Vagina (tissue), 2 donors: ENCODE data around the gene LDLRAD4. TPM values are rescaled to one million over a fixed set of nuclear protein-coding genes. Genes with fewer than 3 reads are reported as not detected.
A peak's percentile ranks its signal among the peaks of the same experiment; 100 is the strongest.

Experiments
- DNase-seq, 2 donors: peaks; one replicate each; pipeline ENCODE4 v3.0.0-alpha.2; 2017; ENCODE audit errors: extremely low spot score in 2 of 2
- H3K27ac ChIP-seq: fragments of 200-600 bp; sonication (generic); one replicate; pipeline ENCODE4 v1.5.1; 2019
- H3K27me3 ChIP-seq: fragments of 200-600 bp; sonication (generic); one replicate; pipeline ENCODE4 v1.5.1; 2019
- H3K36me3 ChIP-seq, 2 donors: fragments of 200-600 bp; sonication (generic); one replicate each; pipeline ENCODE4 v1.5.1; 2017 to 2019
- H3K4me1 ChIP-seq: fragments of 200-600 bp; sonication (generic); one replicate; pipeline ENCODE4 v1.5.1; 2019
- H3K4me3 ChIP-seq, 2 donors: fragments of 200-600 bp; sonication (generic); 1 replicate in 1 of 2; 2 replicates in 1 of 2; pipeline ENCODE4 v1.5.1; 2016 to 2019
- H3K9me3 ChIP-seq: fragments of 200-600 bp; sonication (generic); one replicate; pipeline ENCODE4 v1.5.1; 2019
- POLR2A ChIP-seq, 2 donors: fragments of 450-650 bp; IDR thresholded peaks; one replicate each; pipeline ENCODE4 v1.6.1; 2017; ENCODE audit warnings: antibody characterized with exemption in 2 of 2, mild to moderate bottlenecking in 2 of 2, moderate library complexity in 2 of 2
- POLR2AphosphoS5 ChIP-seq, 2 donors: sonication (generic); formaldehyde crosslinking; IDR thresholded peaks; one replicate each; pipeline ENCODE4 v1.9.0; 2017; ENCODE audit warnings: antibody characterized with exemption in 2 of 2, mild to moderate bottlenecking in 2 of 2, low read depth in 1 of 2; ENCODE audit not compliant: insufficient read depth in 1 of 2
- intact Hi-C: fragments of 100-400 bp; cut with DNase I; formaldehyde crosslinking; loops from one replicate; pipeline ENCODE4 v1.15.1; 2023
- total RNA-seq: library from RNA; depleted of rRNA; stranded (reverse); fragments of >200 nt; gene quantifications from one replicate; pipeline ENCODE4 v1.2.3, GENCODE V29; 2016
- TF ChIP-seq, protein P1 (sequence below), 3 experiments: fragments of 450-650 bp in 2 of 3; fragments of 200-600 bp in 1 of 3; sonication (generic) in 1 of 3; IDR thresholded peaks; one replicate each; pipeline ENCODE4 v1.5.1; 2017 to 2019; ENCODE audit warnings: antibody characterized with exemption in 3 of 3, mild to moderate bottlenecking in 2 of 3, moderate library complexity in 2 of 3

LDLRAD4 gene
- total RNA-seq, 1 donor from 2014 or later: 24.3 TPM

DNA sequence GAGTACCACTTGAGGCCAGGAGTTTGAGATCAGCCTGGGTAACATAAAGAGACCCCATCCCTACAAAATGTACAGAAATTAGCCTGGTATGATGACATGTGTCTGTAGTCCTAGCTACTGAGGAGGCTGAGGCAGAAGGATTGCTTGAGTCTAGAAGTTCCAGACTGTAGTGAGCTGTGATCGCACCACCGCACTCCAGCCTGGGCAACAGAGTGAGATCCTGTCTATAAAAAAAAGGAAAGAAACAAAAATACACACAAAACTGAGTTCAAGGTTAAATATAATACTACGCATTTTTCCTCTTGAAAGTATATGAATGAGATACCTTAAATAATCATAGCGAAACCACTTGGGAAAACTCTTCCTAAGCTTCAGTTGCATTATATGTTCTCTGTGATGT, 94.0 kb downstream of the LDLRAD4 start:
- Histone ChIP-seq H3K27me3 (no peaks in the 10 kb centered on the region), H3K27ac (no peak overlapping the region), H3K36me3 (no peaks in the 10 kb centered on the region), H3K9me3 (no peaks in the 10 kb centered on the region), H3K4me3 (no peak overlapping the region), H3K4me1 (no peaks in the 10 kb centered on the region)
- peak in 1 of 2 donors; percentile 22 for DNase-seq
- TF ChIP-seq, protein P1, sequence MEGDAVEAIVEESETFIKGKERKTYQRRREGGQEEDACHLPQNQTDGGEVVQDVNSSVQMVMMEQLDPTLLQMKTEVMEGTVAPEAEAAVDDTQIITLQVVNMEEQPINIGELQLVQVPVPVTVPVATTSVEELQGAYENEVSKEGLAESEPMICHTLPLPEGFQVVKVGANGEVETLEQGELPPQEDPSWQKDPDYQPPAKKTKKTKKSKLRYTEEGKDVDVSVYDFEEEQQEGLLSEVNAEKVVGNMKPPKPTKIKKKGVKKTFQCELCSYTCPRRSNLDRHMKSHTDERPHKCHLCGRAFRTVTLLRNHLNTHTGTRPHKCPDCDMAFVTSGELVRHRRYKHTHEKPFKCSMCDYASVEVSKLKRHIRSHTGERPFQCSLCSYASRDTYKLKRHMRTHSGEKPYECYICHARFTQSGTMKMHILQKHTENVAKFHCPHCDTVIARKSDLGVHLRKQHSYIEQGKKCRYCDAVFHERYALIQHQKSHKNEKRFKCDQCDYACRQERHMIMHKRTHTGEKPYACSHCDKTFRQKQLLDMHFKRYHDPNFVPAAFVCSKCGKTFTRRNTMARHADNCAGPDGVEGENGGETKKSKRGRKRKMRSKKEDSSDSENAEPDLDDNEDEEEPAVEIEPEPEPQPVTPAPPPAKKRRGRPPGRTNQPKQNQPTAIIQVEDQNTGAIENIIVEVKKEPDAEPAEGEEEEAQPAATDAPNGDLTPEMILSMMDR (IDR thresholded peaks at IDR 0.05): no peak
- TF ChIP-seq POLR2AphosphoS5 (IDR thresholded peaks at IDR 0.05; ENCODE audit: insufficient read depth in 1 of 2, low read depth in 1 of 2): no peak
- no peak for TF ChIP-seq POLR2A (IDR thresholded peaks at IDR 0.05)
- intact Hi-C loops: loop anchor here (10.0 kb wide), 1 partner anchor 78 kb away; no protein-coding TSS in a partner anchor

DNA sequence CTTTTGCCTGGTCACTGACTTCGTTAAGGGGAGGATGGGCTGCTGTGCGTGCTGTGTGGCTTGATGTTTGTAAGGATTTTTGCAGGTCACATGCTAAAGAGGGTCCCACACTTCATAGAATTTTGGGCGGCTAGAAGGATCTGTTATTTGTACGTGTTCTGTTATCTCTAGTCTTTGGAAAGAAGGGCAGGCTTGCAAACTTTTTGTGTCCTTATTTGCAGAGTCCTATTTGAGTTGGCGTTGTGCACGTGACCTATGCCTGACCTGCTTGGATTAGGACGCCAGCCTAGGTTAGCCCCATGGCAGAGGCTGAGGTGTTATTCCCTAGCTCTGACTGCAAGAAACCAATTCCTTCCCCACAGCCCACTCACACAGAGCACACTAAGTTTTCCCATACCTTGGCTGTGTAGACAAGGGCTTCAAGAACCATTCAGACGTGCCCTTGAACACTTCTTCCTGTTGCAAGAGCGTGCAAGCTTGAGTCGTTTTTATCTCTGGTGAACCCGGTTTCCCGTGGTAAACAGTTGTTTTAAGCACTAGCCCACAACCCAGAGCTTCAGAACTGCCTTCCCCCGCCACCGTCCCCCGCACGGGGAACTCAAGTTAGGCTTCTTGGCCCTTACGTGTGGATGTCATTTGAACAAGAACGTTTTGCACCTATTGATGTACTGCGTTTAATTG, 94.6 kb downstream of the LDLRAD4 start:
- no peaks in the 10 kb centered on the region for H3K36me3 ChIP-seq
- H3K4me3 ChIP-seq: no peak overlapping the region
- no peaks in the 10 kb centered on the region for H3K27me3 ChIP-seq
- no peak overlapping the region for H3K27ac ChIP-seq
- peak in 1 of 2 donors; percentile 67 for DNase-seq
- H3K9me3 ChIP-seq: no peaks in the 10 kb centered on the region
- H3K4me1 ChIP-seq: no peaks in the 10 kb centered on the region
- TF ChIP-seq POLR2AphosphoS5 (IDR thresholded peaks at IDR 0.05; ENCODE audit: insufficient read depth in 1 of 2, low read depth in 1 of 2) (no peak), POLR2A (IDR thresholded peaks at IDR 0.05) (no peak)
- TF ChIP-seq, protein P1 (IDR thresholded peaks at IDR 0.05): no peak
- intact Hi-C loops: loop anchor here (10.0 kb wide), 1 partner anchor 78 kb away; no protein-coding TSS in a partner anchor

DNA sequence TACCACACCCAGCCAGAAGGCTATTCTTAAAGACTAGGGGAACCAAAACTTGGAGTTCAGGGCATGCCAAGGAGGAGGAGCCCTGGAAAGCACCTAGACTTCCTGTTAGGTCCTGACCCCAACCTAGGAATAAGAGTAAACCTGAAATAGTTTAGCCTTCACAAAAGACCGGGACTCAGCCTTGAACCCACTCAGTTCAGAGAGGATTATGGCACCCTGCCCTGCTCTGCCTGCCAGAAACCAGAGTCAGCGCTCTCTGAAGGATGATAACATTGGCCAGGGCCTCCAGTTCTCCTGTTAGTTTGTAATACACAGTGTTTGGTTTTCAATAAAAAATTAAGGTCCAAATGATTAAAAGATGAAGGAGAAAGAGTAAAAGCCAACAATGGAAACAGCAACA, 96.4 kb downstream of the LDLRAD4 start:
- intact Hi-C loops: loop anchor here (10.0 kb wide), 1 partner anchor 80 kb away; no protein-coding TSS in a partner anchor
- DNase-seq: no peak
- no peaks in the 10 kb centered on the region for H3K9me3 ChIP-seq
- no peak overlapping the region for H3K4me3 ChIP-seq
- no peaks in the 10 kb centered on the region for H3K27me3 ChIP-seq
- no peak overlapping the region for H3K27ac ChIP-seq
- no peak for TF ChIP-seq POLR2AphosphoS5 (IDR thresholded peaks at IDR 0.05; ENCODE audit: insufficient read depth in 1 of 2, low read depth in 1 of 2)
- TF ChIP-seq POLR2A (IDR thresholded peaks at IDR 0.05): no peak
- TF ChIP-seq, protein P1 (IDR thresholded peaks at IDR 0.05): no peak
- peaks cover 13% of the 10 kb centered on the region for H3K4me1 ChIP-seq
- no peaks in the 10 kb centered on the region for H3K36me3 ChIP-seq

DNA sequence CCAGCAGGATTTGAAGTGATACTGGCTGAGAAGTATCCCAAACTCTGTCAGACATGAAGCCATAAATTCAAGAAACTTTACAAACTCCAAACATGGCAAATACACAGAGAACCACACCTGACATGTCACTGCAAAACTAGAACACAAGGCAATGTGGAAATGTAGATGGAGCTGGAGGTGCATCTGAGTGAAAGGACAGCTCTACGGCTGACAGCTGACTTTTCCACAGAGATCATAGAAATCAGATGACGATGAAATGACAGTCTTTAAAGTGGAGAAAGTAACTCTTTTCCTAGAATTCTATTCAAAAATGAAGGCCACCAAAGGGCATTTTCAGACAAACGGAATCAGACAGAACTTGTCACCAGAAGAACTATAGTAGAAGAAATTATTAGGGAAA, 97.5 kb downstream of the LDLRAD4 start:
- intact Hi-C loops: loop anchor here (10.0 kb wide), 1 partner anchor 81 kb away; no protein-coding TSS in a partner anchor
- H3K27me3 ChIP-seq: no peaks in the 10 kb centered on the region
- H3K9me3 ChIP-seq: no peaks in the 10 kb centered on the region
- TF ChIP-seq POLR2AphosphoS5 (IDR thresholded peaks at IDR 0.05; ENCODE audit: insufficient read depth in 1 of 2, low read depth in 1 of 2) (no peak), POLR2A (IDR thresholded peaks at IDR 0.05) (no peak)
- TF ChIP-seq, protein P1 (IDR thresholded peaks at IDR 0.05): no peak
- H3K27ac ChIP-seq: no peak overlapping the region
- H3K4me3 ChIP-seq: no peak overlapping the region
- H3K36me3 ChIP-seq: no peaks in the 10 kb centered on the region
- peaks cover 19% of the 10 kb centered on the region for H3K4me1 ChIP-seq
- DNase-seq: no peak

DNA sequence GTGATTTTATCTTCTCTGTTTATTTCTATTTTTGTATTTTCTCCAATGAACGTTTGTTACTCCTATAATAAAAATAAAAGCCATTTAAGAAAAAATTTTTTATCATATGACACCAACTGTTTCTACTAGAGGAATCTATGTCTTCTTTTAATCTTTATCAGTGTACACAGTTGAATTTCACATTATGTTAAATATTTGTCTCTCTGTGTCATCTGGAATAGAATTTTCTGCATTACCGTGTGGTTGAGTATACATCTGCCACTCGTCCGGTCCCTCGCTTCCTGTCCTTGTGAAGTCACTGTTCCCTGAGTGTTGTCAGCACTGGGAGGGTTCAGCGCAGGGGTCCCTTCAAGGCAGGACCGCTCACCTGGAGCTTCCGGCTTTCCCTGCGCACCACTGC, 99.2 kb downstream of the LDLRAD4 start:
- Histone ChIP-seq H3K27me3 (no peaks in the 10 kb centered on the region), H3K4me3 (no peak overlapping the region), H3K27ac (no peak overlapping the region), H3K9me3 (no peaks in the 10 kb centered on the region), H3K4me1 (peaks cover 19% of the 10 kb centered on the region), H3K36me3 (no peaks in the 10 kb centered on the region)
- intact Hi-C loops: loop anchor here (10.0 kb wide), 1 partner anchor 83 kb away; no protein-coding TSS in a partner anchor
- DNase-seq: no peak
- TF ChIP-seq POLR2A (IDR thresholded peaks at IDR 0.05): no peak
- no peak for TF ChIP-seq POLR2AphosphoS5 (IDR thresholded peaks at IDR 0.05; ENCODE audit: insufficient read depth in 1 of 2, low read depth in 1 of 2)
- TF ChIP-seq, protein P1 (IDR thresholded peaks at IDR 0.05): no peak
